Retinal pigment epithelial cell (primary cell): ENCODE results near the gene AP1AR.

Experiments used
- DNase-seq: peaks from one replicate; pipeline ENCODE4 v3.0.0-alpha.2; 2010; ENCODE audit warnings: low read depth
- H3K4me3 ChIP-seq: 2 replicates; pipeline ENCODE4 v1.5.1; 2011; ENCODE audit warnings: mild to moderate bottlenecking, low read length, control low read depth, moderate library complexity
- TF ChIP-seq, protein P1 (sequence below): conservative IDR thresholded peaks from 2 replicates; pipeline ENCODE4 v1.5.1; 2011; ENCODE audit warnings: low read depth, low read length, control low read depth, inconsistent platforms

Gene AP1AR

DNA sequence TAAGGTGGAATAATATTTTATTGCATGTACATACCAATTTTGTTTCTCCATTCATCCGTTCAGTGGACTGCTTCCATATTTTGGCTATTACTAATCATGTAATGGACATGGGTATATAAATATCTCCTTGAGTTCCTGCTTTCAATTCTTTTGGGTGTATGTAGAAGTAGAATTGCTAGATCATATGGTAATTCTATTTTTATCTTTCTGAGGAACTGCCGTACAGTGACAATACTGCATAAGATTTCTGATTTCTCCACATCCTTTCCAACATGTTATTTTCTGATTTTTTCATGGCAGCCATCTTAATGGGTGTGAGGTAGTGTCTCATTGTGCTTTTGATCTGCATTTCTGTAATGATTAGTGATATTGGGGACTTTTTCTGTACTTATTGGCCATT, 84.8 kb downstream of the AP1AR start:
- TF ChIP-seq, protein P1, sequence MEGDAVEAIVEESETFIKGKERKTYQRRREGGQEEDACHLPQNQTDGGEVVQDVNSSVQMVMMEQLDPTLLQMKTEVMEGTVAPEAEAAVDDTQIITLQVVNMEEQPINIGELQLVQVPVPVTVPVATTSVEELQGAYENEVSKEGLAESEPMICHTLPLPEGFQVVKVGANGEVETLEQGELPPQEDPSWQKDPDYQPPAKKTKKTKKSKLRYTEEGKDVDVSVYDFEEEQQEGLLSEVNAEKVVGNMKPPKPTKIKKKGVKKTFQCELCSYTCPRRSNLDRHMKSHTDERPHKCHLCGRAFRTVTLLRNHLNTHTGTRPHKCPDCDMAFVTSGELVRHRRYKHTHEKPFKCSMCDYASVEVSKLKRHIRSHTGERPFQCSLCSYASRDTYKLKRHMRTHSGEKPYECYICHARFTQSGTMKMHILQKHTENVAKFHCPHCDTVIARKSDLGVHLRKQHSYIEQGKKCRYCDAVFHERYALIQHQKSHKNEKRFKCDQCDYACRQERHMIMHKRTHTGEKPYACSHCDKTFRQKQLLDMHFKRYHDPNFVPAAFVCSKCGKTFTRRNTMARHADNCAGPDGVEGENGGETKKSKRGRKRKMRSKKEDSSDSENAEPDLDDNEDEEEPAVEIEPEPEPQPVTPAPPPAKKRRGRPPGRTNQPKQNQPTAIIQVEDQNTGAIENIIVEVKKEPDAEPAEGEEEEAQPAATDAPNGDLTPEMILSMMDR = no peak
- no peak overlapping the region for H3K4me3 ChIP-seq
- DNase-seq = no peak

DNA sequence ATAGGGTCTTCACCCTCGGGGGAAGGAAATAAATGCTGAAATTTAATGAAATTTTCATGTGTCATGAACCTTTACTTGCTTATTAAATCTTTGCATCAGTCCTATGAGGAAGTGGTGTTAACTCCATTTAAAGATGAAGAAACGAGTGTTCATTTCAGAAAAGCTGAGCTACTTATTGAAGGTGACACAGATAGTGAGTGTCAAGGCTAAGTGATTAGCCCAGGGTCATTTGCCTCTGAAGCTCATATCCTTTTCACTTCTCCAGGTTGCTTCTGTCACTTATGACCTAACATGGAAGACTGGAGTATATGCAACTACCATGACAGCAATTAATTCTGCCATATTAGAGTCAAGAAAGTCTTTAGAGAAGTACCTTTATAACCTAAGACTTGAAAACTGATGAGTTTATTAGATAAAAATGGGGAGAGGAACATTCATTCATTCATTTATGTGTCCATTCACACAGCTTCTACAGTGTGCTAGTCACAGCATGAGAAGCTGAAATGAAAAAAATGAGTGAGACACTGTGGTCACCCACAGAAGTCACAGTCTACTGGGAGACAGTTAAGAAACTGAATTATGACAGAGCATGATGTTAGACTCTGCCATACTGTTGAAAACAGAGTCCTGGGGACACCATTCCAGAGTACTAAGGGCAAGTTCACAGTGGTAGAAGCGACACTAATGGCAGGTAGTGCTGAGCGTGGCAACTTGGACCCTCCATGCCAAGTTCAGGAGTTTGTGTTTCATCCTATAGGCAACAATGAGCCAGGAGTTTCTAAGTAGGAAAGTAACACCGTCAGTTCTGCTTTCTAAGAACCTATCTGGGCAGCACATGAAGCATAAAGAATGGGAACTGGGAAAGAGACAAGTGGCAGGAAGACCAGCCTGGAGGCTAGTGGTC, 86.9 kb downstream of the AP1AR start:
- no peak overlapping the region for H3K4me3 ChIP-seq
- TF ChIP-seq, protein P1 = no peak
- no peak for DNase-seq
